Astrocyte (in vitro differentiated cells and primary cell): ENCODE data around the gene PRR22.

Experiments
- EZH2 ChIP-seq: IDR thresholded peaks from 2 replicates; pipeline ENCODE4 v1.6.1; 2012; ENCODE audit warnings: mild to moderate bottlenecking, low read length, inconsistent platforms; ENCODE audit not compliant: insufficient read depth
- TF ChIP-seq, protein P1 (sequence below): IDR thresholded peaks from 2 replicates; pipeline ENCODE4 v1.5.1; 2011; ENCODE audit warnings: low read depth, mild to moderate bottlenecking, inconsistent platforms, low read length, moderate library complexity; ENCODE audit not compliant: insufficient read depth

DNA sequence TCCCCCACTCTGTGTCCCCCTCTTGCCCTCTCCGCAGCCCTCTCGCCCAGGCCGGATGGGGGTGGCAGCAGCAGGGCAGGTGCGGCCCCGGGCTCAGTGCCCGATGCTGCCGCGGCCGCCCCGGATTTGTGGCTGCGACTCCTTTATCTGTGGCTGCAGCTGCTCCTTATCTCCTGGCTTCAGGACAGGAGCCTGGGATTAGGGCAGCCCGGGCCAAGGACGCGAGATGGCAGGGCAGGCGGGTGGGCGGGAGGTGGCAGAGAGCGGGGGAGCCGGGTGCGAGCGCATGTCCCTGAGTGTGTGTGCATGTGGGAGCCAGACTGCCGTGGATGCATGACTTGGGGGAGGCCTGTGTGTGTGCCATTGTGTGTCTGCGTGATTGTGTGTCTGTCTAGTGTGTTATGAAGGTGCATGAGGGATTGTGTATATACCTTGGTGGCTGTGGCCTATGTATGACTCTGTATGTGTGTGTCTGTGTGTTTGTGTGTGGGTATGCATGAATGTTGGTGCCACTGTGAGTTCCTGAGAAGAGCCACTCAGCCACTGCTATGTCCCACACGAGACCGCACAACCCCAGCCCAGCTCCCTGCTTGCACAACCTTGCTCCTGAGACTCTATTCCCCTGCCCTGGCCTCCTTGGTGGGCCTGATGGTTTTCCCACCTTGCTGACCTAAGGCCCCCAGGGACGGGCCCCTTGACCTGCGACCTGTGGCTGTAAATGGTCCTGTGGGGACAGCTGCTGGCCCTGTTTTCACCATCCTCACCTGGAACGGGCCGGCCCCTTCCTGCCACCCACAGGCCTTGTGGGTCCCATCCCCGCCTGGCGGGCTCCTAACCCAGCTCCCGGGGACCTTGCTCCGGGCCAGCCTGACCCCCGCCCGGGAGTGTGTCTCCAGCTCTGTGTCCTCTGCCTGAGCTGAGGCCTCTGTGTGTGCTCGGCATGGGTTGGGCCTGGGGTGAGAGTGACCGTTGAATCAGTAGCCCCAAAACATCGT, 15.0 kb upstream of the PRR22 start:
- TF ChIP-seq, protein P1, sequence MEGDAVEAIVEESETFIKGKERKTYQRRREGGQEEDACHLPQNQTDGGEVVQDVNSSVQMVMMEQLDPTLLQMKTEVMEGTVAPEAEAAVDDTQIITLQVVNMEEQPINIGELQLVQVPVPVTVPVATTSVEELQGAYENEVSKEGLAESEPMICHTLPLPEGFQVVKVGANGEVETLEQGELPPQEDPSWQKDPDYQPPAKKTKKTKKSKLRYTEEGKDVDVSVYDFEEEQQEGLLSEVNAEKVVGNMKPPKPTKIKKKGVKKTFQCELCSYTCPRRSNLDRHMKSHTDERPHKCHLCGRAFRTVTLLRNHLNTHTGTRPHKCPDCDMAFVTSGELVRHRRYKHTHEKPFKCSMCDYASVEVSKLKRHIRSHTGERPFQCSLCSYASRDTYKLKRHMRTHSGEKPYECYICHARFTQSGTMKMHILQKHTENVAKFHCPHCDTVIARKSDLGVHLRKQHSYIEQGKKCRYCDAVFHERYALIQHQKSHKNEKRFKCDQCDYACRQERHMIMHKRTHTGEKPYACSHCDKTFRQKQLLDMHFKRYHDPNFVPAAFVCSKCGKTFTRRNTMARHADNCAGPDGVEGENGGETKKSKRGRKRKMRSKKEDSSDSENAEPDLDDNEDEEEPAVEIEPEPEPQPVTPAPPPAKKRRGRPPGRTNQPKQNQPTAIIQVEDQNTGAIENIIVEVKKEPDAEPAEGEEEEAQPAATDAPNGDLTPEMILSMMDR = no peak
- TF ChIP-seq EZH2 = no peak
